BLaER1 (cell line): Measurements from ENCODE around the gene DST.

Source experiments
- H3K27ac ChIP-seq: shearing (Covaris generic); formaldehyde crosslinking; 2 replicates; pipeline ENCODE4 v1.8.1; 2022
- H3K27me3 ChIP-seq: shearing (Covaris generic); formaldehyde crosslinking; 2 replicates; pipeline ENCODE4 v1.8.1; 2022
- H3K36me3 ChIP-seq: shearing (Covaris generic); formaldehyde crosslinking; 2 replicates; pipeline ENCODE4 v1.8.1; 2022
- H3K4me1 ChIP-seq: shearing (Covaris generic); formaldehyde crosslinking; 2 replicates; pipeline ENCODE4 v1.8.1; 2022
- H3K4me2 ChIP-seq: shearing (Covaris generic); formaldehyde crosslinking; 2 replicates; pipeline ENCODE4 v1.8.1; 2022
- H3K4me3 ChIP-seq: shearing (Covaris generic); formaldehyde crosslinking; 2 replicates; pipeline ENCODE4 v1.8.1; 2022
- H3K9ac ChIP-seq: shearing (Covaris generic); formaldehyde crosslinking; 2 replicates; pipeline ENCODE4 v1.8.1; 2022
- H3K9me3 ChIP-seq: shearing (Covaris generic); formaldehyde crosslinking; 2 replicates; pipeline ENCODE4 v1.8.1; 2022
- H4K20me1 ChIP-seq: shearing (Covaris generic); formaldehyde crosslinking; 2 replicates; pipeline ENCODE4 v1.8.1; 2022
- Cebpa-rat ChIP-seq: shearing (Covaris generic); IDR thresholded peaks from 2 replicates; pipeline ENCODE4 v1.8.1; 2022

DST gene

DNA sequence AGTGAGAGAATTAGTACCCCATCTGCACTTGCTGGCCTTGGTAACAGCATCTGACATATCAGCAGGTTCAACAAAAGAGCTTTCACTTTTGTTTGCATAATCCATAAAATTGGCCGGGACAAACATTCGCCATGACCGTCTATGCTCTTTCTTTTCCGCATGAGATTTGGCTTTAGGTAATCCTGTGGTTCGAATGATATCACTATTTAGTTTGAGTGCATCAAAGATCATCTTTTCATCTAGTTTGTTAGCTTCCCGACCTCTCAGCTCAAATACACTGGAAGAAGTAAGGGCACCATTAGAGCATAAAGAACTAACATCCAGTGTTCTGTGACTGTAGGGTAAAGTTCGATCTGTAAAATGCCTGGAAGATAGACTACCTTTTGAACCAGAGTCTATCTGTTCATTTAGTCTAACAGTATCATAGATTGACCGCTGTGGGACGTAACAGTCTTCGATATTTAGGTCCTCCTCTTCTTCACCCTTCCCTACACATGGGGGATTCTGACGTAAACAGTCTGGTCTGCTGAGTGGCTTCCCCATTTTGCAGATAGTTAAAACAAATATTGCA, 101.6 kb downstream of the DST start:
- TF ChIP-seq Cebpa-rat: no peak
- Histone ChIP-seq H3K9ac (no peak overlapping the region), H4K20me1 (peaks cover 5% of the 10 kb centered on the region; the same call in 1 of the 2 replicates), H3K27me3 (peaks cover 5% of the 10 kb centered on the region), H3K9me3 (no peaks in the 10 kb centered on the region), H3K36me3 (no peaks in the 10 kb centered on the region), H3K4me2 (no peak overlapping the region), H3K27ac (no peak overlapping the region), H3K4me1 (peaks cover 16% of the 10 kb centered on the region), H3K4me3 (no peak overlapping the region)

DNA sequence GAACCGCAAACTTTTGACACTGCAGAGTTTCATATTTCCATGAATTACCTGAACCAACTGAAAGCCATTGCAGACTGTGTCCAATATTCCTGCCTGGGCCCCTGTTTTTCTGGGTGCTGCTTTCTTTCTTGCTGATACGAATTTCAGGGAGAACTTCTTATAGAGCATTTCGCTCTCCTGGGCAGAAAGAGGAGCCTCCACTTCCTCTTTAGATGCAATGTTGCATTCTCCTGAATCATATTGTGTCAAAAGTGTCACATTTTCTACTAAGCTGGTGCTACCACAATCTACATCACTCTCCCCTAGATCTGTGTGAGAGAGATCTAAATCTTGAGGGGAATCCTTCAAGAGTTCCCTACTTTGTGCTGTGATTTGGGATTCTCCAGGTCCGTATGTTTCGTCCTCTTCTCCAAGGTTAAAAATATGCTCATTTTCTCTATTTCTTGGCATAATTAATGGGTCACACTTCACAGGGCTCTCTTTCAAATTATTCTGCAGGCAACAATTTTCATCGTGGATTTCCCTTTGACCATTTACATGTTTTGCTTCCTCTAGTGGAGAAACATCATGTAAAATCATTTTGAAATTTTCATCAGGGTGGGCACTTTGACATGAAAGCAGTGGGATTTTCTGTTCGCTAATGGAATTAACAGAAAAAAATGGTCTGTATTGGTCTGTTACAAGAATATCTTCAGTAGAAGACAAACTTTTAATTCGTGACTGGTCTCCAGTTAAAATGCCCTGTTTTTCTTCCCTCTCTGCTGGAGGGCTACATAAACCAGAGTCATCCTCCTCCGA, 102.3 kb downstream of the DST start:
- no peak for TF ChIP-seq Cebpa-rat
- no peak overlapping the region for H3K27ac ChIP-seq
- peaks cover 5% of the 10 kb centered on the region; the same call in 1 of the 2 replicates for H4K20me1 ChIP-seq
- H3K27me3 ChIP-seq: peaks cover 5% of the 10 kb centered on the region
- H3K4me2 ChIP-seq: no peak overlapping the region
- no peaks in the 10 kb centered on the region for H3K36me3 ChIP-seq
- H3K9ac ChIP-seq: no peak overlapping the region
- H3K4me3 ChIP-seq: no peak overlapping the region
- peaks cover 16% of the 10 kb centered on the region for H3K4me1 ChIP-seq
- H3K9me3 ChIP-seq: no peaks in the 10 kb centered on the region

GRCh38 chr6:56539527-56540105, 103.1 kb downstream of the DST start:
- Histone ChIP-seq H3K9ac (no peak overlapping the region), H3K4me2 (no peak overlapping the region), H3K9me3 (no peaks in the 10 kb centered on the region), H4K20me1 (no peaks in the 10 kb centered on the region), H3K4me3 (no peak overlapping the region), H3K27ac (no peak overlapping the region), H3K27me3 (peaks cover 5% of the 10 kb centered on the region), H3K4me1 (peaks cover 16% of the 10 kb centered on the region), H3K36me3 (peaks cover 7% of the 10 kb centered on the region; the same call in 1 of the 2 replicates)
- TF ChIP-seq Cebpa-rat: no peak

GRCh38 chr6:56538851-56539250, 103.8 kb downstream of the DST start:
- Histone ChIP-seq H4K20me1 (no peaks in the 10 kb centered on the region), H3K4me1 (peaks cover 16% of the 10 kb centered on the region), H3K4me2 (no peak overlapping the region), H3K27me3 (peaks cover 5% of the 10 kb centered on the region), H3K4me3 (no peak overlapping the region), H3K9me3 (no peaks in the 10 kb centered on the region), H3K9ac (no peak overlapping the region), H3K27ac (no peak overlapping the region), H3K36me3 (peaks cover 9% of the 10 kb centered on the region; the same call in 1 of the 2 replicates)
- TF ChIP-seq Cebpa-rat: no peak

- Histone ChIP-seq H3K27me3 (no peaks in the 10 kb centered on the region; the same call in 1 of the 2 replicates), H3K9me3 (no peaks in the 10 kb centered on the region), H3K4me1 (peaks cover 16% of the 10 kb centered on the region), H3K4me2 (no peak overlapping the region), H3K4me3 (no peak overlapping the region), H3K9ac (no peak overlapping the region), H3K27ac (no peak overlapping the region), H4K20me1 (no peaks in the 10 kb centered on the region), H3K36me3 (peaks cover 9% of the 10 kb centered on the region; the same call in 1 of the 2 replicates)
- TF ChIP-seq Cebpa-rat: no peak
These were observed 105.4 kb downstream of the DST start for GRCh38 chr6:56537223-56537770.

- no peak overlapping the region for H3K9ac ChIP-seq
- H3K4me1 ChIP-seq: peaks cover 8% of the 10 kb centered on the region
- no peaks in the 10 kb centered on the region; the same call in 1 of the 2 replicates for H3K27me3 ChIP-seq
- peaks cover 16% of the 10 kb centered on the region for H3K36me3 ChIP-seq
- no peak overlapping the region for H3K27ac ChIP-seq
- TF ChIP-seq Cebpa-rat: no peak
- no peak overlapping the region for H3K4me2 ChIP-seq
- no peaks in the 10 kb centered on the region for H3K9me3 ChIP-seq
- no peak overlapping the region for H3K4me3 ChIP-seq
- H4K20me1 ChIP-seq: no peaks in the 10 kb centered on the region
These were observed 106.2 kb downstream of the DST start for GRCh38 chr6:56536536-56536935.

DNA sequence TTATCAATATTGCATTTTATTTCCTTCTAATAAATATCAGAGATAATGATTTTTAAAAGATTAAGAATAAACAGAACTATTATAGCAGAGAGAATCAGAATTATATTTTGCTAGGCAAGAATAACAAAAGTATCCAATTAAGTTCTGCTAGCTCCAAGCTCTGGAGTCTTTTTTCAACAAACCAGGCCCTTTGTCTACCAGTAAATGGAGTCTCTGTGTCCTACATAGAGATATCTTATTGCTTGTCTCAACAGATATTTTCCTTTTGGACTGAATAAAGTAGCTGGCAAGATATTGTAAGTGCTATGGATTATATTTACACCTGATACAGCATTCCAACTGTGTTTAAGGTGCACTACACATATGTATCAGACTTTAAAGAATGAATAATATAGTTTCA, 107.1 kb downstream of the DST start:
- no peaks in the 10 kb centered on the region for H3K9me3 ChIP-seq
- H3K4me1 ChIP-seq: no peaks in the 10 kb centered on the region
- no peak for TF ChIP-seq Cebpa-rat
- H3K36me3 ChIP-seq: peaks cover 18% of the 10 kb centered on the region
- H3K9ac ChIP-seq: no peak overlapping the region
- no peaks in the 10 kb centered on the region for H3K27me3 ChIP-seq
- no peak overlapping the region for H3K4me2 ChIP-seq
- H3K4me3 ChIP-seq: no peak overlapping the region
- H3K27ac ChIP-seq: no peak overlapping the region
- H4K20me1 ChIP-seq: no peaks in the 10 kb centered on the region

DNA sequence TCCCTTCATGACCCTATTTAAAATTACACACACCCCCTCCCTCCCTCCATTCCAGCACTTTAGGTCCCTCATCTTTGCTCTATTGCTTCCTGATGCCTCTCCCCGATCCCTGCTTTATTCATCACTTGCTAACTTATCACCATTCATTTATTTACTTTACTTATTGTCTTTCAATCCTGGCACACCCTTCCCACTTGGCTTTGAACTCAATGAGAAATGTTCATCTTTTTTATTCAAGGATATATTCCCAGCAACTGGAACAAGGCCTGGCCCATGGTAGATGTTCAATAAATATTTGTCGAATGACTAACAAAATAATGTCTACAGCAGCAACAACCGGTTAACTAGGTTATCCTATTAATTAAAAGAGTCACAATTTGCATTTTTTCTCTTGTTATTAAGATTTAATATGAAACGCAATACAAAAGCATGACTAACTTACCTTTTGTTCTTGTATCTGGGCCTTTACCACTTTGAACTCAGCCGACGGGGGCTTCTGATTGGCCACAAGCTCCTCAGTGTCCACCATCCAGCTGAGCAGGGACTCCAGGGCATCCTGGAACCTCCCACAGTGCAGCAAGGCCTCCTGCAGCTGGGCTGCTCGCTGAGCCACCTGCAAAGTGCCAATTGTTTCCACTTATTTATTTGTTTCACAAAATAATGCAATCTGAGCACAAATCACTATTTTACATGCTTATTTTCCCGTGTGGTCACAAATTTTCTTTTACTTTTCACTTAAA, 107.8 kb downstream of the DST start:
- no peak for TF ChIP-seq Cebpa-rat
- no peak overlapping the region for H3K4me2 ChIP-seq
- no peak overlapping the region for H3K27ac ChIP-seq
- no peaks in the 10 kb centered on the region for H3K4me1 ChIP-seq
- H4K20me1 ChIP-seq: no peaks in the 10 kb centered on the region
- H3K36me3 ChIP-seq: peaks cover 18% of the 10 kb centered on the region
- H3K9me3 ChIP-seq: no peaks in the 10 kb centered on the region
- no peak overlapping the region for H3K9ac ChIP-seq
- no peak overlapping the region for H3K4me3 ChIP-seq
- H3K27me3 ChIP-seq: no peaks in the 10 kb centered on the region

DNA sequence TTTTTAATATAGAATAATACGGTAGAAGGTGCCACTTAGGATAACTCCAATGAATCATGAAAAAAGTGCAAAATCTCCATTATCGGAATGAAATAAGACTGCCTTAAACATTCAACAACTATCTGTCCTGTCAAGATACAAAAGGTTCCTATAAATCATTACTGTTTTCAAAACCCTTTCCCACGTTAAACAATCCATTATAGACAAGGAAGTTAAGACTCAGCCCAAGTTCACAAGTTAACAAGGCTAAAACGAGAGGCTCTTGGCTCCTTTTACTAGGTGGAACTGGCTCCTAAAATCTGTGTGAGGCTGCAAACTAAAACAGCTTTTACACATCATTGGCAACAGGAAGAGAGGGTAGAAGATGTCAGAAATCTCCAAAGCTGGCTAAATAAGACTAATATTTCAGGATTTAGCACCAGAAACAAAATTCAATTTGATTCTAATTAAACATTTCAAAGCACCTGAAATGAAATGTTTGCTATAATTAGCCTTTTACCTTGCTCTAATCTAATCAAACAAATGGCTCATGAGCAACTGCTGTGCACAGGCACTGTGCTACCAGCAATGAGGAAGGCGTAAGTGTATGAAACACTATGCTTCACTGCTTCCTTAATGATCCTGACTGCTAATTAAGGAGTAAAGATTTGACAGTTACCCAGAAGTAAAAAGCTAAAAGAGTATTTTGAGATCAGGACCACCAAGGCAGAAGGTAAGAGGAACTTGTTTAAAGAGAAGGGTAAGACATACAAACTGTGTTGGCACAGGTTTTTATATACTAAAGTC, 109.7 kb downstream of the DST start:
- no peak overlapping the region for H3K27ac ChIP-seq
- H3K9ac ChIP-seq: no peak overlapping the region
- H3K4me3 ChIP-seq: no peak overlapping the region
- H3K4me1 ChIP-seq: no peaks in the 10 kb centered on the region
- peaks cover 21% of the 10 kb centered on the region for H3K36me3 ChIP-seq
- no peaks in the 10 kb centered on the region for H4K20me1 ChIP-seq
- TF ChIP-seq Cebpa-rat: no peak
- H3K9me3 ChIP-seq: no peaks in the 10 kb centered on the region
- H3K27me3 ChIP-seq: no peaks in the 10 kb centered on the region
- no peak overlapping the region for H3K4me2 ChIP-seq
